SK-N-SH (cell line): ENCODE data around the gene MED22. TPM values are rescaled to one million over a fixed set of nuclear protein-coding genes. Genes with fewer than 3 reads are reported as not detected.

Experiments used
- CTCF ChIA-PET: fragments of 300-600, 350-600 bp; formaldehyde crosslinking; extraction: SDS; loops from one replicate; lab custom pipeline; 2021; lab: Yijun Ruan, JAX
- POLR2A ChIA-PET: fragments of 350-600 bp; sonication (Branson Sonifier 250); formaldehyde crosslinking; extraction: SDS; loops from one replicate; lab custom pipeline; 2020; ENCODE audit warnings: antibody characterized with exemption, inconsistent platforms; lab: Yijun Ruan, JAX
- DNase-seq: peaks from one replicate; pipeline ENCODE4 v3.0.0; 2012
- H2AFZ ChIP-seq: fragments of 200-600 bp; sonication (generic); 2 replicates; pipeline ENCODE4 v1.8.1; 2016; ENCODE audit warnings: antibody characterized with exemption, mild to moderate bottlenecking, low read depth
- H3F3A ChIP-seq: fragments of 200-600 bp; sonication (generic); replicated peaks from 2 replicates; pipeline ENCODE3; 2016; ENCODE audit warnings: antibody characterized with exemption, mild to moderate bottlenecking; ENCODE audit not compliant: insufficient read depth
- H3K27ac ChIP-seq, 2 experiments: fragments of 200-500 bp in 1 of 2; fragments of 200-600 bp in 1 of 2; sonication (Bioruptor generic) in 1 of 2; sonication (generic), shearing (Covaris generic) in 1 of 2; 2 replicates each; pipeline versions ENCODE4 v1.5.1 to v1.6.1; 2014 to 2016; ENCODE audit warnings: low read depth in 2 of 2, inconsistent platforms in 1 of 2, low read length in 1 of 2, mild to moderate bottlenecking in 1 of 2, mixed read lengths in 1 of 2
- H3K27me3 ChIP-seq: fragments of 200-600 bp; sonication (generic), shearing (Covaris generic); 2 replicates; pipeline ENCODE4 v1.6.1; 2016; ENCODE audit warnings: mixed run types; ENCODE audit not compliant: insufficient read depth
- H3K36me3 ChIP-seq, 2 experiments: fragments of 200-500 bp in 1 of 2; fragments of 200-600 bp in 1 of 2; sonication (Bioruptor generic) in 1 of 2; sonication (generic) in 1 of 2; replicated peaks in 1 of 2; 2 replicates each; pipeline versions ENCODE3 to v1.5.1; 2014 to 2016; ENCODE audit warnings: low read length in 1 of 2, mild to moderate bottlenecking in 1 of 2; ENCODE audit not compliant: insufficient read depth in 2 of 2, control insufficient read depth in 1 of 2
- H3K4me1 ChIP-seq, 2 experiments: fragments of 200-500 bp in 1 of 2; fragments of 200-600 bp in 1 of 2; sonication (Bioruptor generic) in 1 of 2; sonication (generic), shearing (Covaris generic) in 1 of 2; 2 replicates each; pipeline versions ENCODE4 v1.5.1 to v1.6.1; 2014 to 2016; ENCODE audit warnings: low read depth in 1 of 2, low read length in 1 of 2, mixed run types in 1 of 2; ENCODE audit not compliant: insufficient read depth in 2 of 2, control insufficient read depth in 1 of 2
- H3K4me2 ChIP-seq: fragments of 200-600 bp; sonication (generic), shearing (Covaris generic); 2 replicates; pipeline ENCODE4 v1.6.1; 2017; ENCODE audit warnings: mixed run types
- H3K4me3 ChIP-seq, 2 experiments: fragments of 200-500 bp in 1 of 2; fragments of 200-600 bp in 1 of 2; sonication (Bioruptor generic) in 1 of 2; sonication (generic), shearing (Covaris generic) in 1 of 2; 2 replicates each; pipeline versions ENCODE4 v1.5.1 to v1.8.1; 2014 to 2016; ENCODE audit warnings: low read depth in 2 of 2, inconsistent platforms in 1 of 2, low read length in 1 of 2, mild to moderate bottlenecking in 1 of 2, mixed read lengths in 1 of 2, moderate library complexity in 1 of 2
- H3K79me2 ChIP-seq: fragments of 200-600 bp; sonication (generic); 2 replicates; pipeline ENCODE4 v1.8.1; 2017; ENCODE audit warnings: mild to moderate bottlenecking; ENCODE audit not compliant: insufficient read depth
- H3K9ac ChIP-seq: fragments of 200-600 bp; sonication (generic); 2 replicates; pipeline ENCODE4 v1.6.1; 2017; ENCODE audit warnings: mixed run types
- H3K9me2 ChIP-seq: fragments of 200-600 bp; sonication (generic); 2 replicates; pipeline ENCODE4 v1.6.1; 2017; ENCODE audit warnings: mixed run types
- H3K9me3 ChIP-seq: fragments of 200-600 bp; sonication (generic); 2 replicates; pipeline ENCODE4 v1.6.1; 2017; ENCODE audit warnings: mixed run types, mild to moderate bottlenecking, moderate library complexity
- H4K20me1 ChIP-seq: fragments of 200-600 bp; sonication (generic); 2 replicates; pipeline ENCODE4 v1.6.1; 2017; ENCODE audit warnings: mild to moderate bottlenecking, mixed run types; ENCODE audit not compliant: insufficient read depth
- CHD2 ChIP-seq: fragments of 150-350 bp; IDR thresholded peaks from 2 replicates; pipeline ENCODE4 v1.6.1; 2018; ENCODE audit warnings: low read length; ENCODE audit not compliant: partially characterized antibody
- EZH2phosphoT487 ChIP-seq: fragments of 200-600 bp; sonication (generic); IDR thresholded peaks from 2 replicates; pipeline ENCODE4 v1.6.1; 2017; ENCODE audit warnings: low read depth, mixed run types, mild to moderate bottlenecking, antibody characterized with exemption, moderate library complexity, borderline replicate concordance
- FOXJ3 ChIP-seq: sonication (generic); formaldehyde crosslinking; IDR thresholded peaks from 2 replicates; pipeline ENCODE4 v1.5.1; 2020; ENCODE audit warnings: mild to moderate bottlenecking, missing genetic modification reagents
- GABPA ChIP-seq: IDR thresholded peaks from 2 replicates; pipeline ENCODE4 v1.4.0; 2012; ENCODE audit warnings: low read depth, mild to moderate bottlenecking
- GATA2 ChIP-seq: sonication (generic); formaldehyde crosslinking; IDR thresholded peaks from 2 replicates; pipeline ENCODE4 v1.5.0; 2020; ENCODE audit warnings: mild to moderate bottlenecking, missing genetic modification reagents
- MAX ChIP-seq: IDR thresholded peaks from 2 replicates; pipeline ENCODE4 v1.4.0; 2012; ENCODE audit warnings: low read depth
- MXI1 ChIP-seq: IDR thresholded peaks from 2 replicates; pipeline ENCODE4 v1.6.1; 2012; ENCODE audit warnings: mild to moderate bottlenecking, low read depth, low read length, improper control_type of control experiment
- NFIC ChIP-seq: IDR thresholded peaks from 2 replicates; pipeline ENCODE4 v1.4.0; 2012; ENCODE audit warnings: borderline replicate concordance
- NRF1 ChIP-seq: IDR thresholded peaks from 2 replicates; pipeline ENCODE4 v1.6.1; 2012; ENCODE audit warnings: low read depth, mild to moderate bottlenecking, low read length
- POLR2AphosphoS5 ChIP-seq: IDR thresholded peaks from 2 replicates; pipeline ENCODE4 v1.6.1; 2012; ENCODE audit warnings: low read depth, low read length
- RAD21 ChIP-seq: IDR thresholded peaks from 2 replicates; pipeline ENCODE4 v1.6.1; 2012; ENCODE audit warnings: mild to moderate bottlenecking, low read length
- RCOR1 ChIP-seq: fragments of 150-350 bp; IDR thresholded peaks from 2 replicates; pipeline ENCODE4 v1.6.1; 2017; ENCODE audit warnings: antibody characterized with exemption, low read length
- RFX5 ChIP-seq: IDR thresholded peaks from 2 replicates; pipeline ENCODE4 v1.6.1; 2012; ENCODE audit warnings: mild to moderate bottlenecking, improper control_type of control experiment, low read length
- SIN3A ChIP-seq: IDR thresholded peaks from 2 replicates; pipeline ENCODE4 v1.6.1; 2012; ENCODE audit warnings: low read depth, mild to moderate bottlenecking, low read length, moderate library complexity, borderline replicate concordance
- SMC3 ChIP-seq: IDR thresholded peaks from 2 replicates; pipeline ENCODE4 v1.6.1; 2012; ENCODE audit warnings: low read depth, low read length, improper control_type of control experiment
- TAF1 ChIP-seq: IDR thresholded peaks from 2 replicates; pipeline ENCODE4 v1.6.1; 2012; ENCODE audit warnings: low read depth, mild to moderate bottlenecking, low read length, moderate library complexity, borderline replicate concordance
- WGBS: methylation state at CpG from one replicate; pipeline ENCODE4 v1.1.6; 2017; ENCODE audit warnings: low lambda C conversion rate; 5-methylcytosine and 5-hydroxymethylcytosine counted together
- polyA plus RNA-seq, 3 experiments: library from polyadenylated mRNA; depleted of rRNA; stranded (reverse); fragments of >200 nt; gene quantifications; 2 replicates each; pipeline ENCODE4 v1.2.3, GENCODE V29; 2012
- TF ChIP-seq, protein P1 (sequence below): fragments of 150-350 bp; IDR thresholded peaks from 2 replicates; pipeline ENCODE4 v1.6.1; 2017; ENCODE audit warnings: antibody characterized with exemption, low read length, low read depth, borderline replicate concordance
- TF ChIP-seq, protein P2 (sequence below): fragments of 200-600 bp; sonication (generic); IDR thresholded peaks from 2 replicates; pipeline ENCODE4 v1.6.1; 2017; ENCODE audit warnings: antibody characterized with exemption, mild to moderate bottlenecking, moderate library complexity

The MED22 gene
- polyA plus RNA-seq, 1 of the 3 experiments (the other 2 are of a cell fraction), result 27.9 TPM

- no peak overlapping the region for H2AFZ ChIP-seq
- H3K9ac ChIP-seq, result no peak overlapping the region
- H3K4me3 ChIP-seq, result no peak overlapping the region
- H3K79me2 ChIP-seq, result no peaks in the 10 kb centered on the region
- H3K4me2 ChIP-seq, result no peak overlapping the region
- no peaks in the 10 kb centered on the region for H3K36me3 ChIP-seq
- H3K27me3 ChIP-seq, result peaks cover 10% of the 10 kb centered on the region; the same call in 1 of the 2 replicates
- no peaks in the 10 kb centered on the region for H4K20me1 ChIP-seq
- POLR2A ChIA-PET, result no interaction called here
- CTCF ChIA-PET, result interaction anchor here (0.9 to 1.5 kb wide), 2 partner anchors 22 to 120 kb away, joined by 3 to 6 read pairs; no protein-coding TSS in a partner anchor
- H3K4me1 ChIP-seq, result no peaks in the 10 kb centered on the region
- 52% methylated on average over 16 of the region's 16 CpGs for WGBS
- no peaks in the 10 kb centered on the region for H3F3A ChIP-seq
- no peak overlapping the region for H3K27ac ChIP-seq
- H3K9me2 ChIP-seq, result no peaks in the 10 kb centered on the region
- no peak for TF ChIP-seq SMC3
- TF ChIP-seq MAX, result no peak
- no peak for TF ChIP-seq EZH2phosphoT487
- no peak for TF ChIP-seq GATA2 (CRISPR knock-in tag)
- no peak for TF ChIP-seq SIN3A
- TF ChIP-seq RFX5, result no peak
- TF ChIP-seq, protein P1, sequence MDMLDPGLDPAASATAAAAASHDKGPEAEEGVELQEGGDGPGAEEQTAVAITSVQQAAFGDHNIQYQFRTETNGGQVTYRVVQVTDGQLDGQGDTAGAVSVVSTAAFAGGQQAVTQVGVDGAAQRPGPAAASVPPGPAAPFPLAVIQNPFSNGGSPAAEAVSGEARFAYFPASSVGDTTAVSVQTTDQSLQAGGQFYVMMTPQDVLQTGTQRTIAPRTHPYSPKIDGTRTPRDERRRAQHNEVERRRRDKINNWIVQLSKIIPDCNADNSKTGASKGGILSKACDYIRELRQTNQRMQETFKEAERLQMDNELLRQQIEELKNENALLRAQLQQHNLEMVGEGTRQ, result no peak
- TF ChIP-seq RAD21, result no peak
- no peaks in the 10 kb centered on the region for H3K9me3 ChIP-seq
- DNase-seq, result no peak
Observed at GRCh38 chr9:133307301-133307700, 40.6 kb downstream of the MED22 start.

DNA sequence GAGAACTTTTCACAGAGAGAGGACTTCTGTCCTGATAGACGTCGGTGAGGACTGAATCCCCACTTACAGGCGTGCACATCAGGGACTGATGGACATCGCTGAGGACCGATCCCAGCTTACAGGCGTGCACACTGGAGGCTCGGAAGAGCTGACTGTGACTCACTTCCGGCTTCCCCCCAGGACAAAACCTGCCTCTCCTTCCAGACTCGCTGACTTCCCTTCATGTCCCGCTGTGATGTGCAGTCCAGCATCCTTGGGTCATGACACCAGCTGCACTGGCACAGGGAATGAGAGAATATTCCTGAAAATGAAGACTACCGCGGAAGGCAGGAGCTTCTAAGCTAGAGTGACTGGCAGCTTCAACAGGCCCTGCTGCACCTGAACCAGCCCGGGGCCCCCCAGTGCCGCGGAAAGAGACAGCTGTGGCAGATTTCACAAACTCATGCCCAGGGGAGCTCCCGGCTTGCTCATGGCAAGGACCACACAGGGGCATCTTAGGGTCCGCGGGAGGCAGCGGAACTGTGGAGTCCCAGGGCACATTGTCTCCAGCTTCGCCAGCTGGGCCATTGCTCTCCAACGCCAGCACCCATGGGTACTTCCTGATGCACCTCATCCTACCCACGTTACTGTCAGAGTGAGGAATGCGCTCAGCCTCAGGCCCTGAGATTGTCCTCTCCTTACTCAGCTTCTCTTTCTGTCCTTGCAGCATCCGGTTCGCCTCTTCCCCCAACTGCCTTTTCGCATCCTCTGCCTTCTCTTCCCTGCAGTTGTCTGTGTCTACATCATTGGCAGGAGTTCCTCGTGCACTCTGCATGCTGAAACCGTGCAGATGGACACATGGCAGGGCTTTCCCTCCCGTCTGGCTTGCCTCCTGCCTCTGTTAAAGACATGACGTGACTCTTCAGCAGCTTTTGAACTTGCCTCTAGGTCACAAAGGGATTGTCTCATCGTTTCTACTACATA is 41.4 kb downstream of the MED22 start:
- Histone ChIP-seq H3K79me2 (no peaks in the 10 kb centered on the region), H3K9me3 (no peaks in the 10 kb centered on the region), H3K4me2 (no peak overlapping the region), H2AFZ (no peak overlapping the region), H3K36me3 (no peaks in the 10 kb centered on the region), H4K20me1 (no peaks in the 10 kb centered on the region), H3K27me3 (peaks cover 10% of the 10 kb centered on the region; the same call in 1 of the 2 replicates), H3K4me1 (no peaks in the 10 kb centered on the region), H3K9ac (no peak overlapping the region), H3F3A (no peaks in the 10 kb centered on the region), H3K9me2 (no peaks in the 10 kb centered on the region), H3K27ac (no peak overlapping the region), H3K4me3 (no peak overlapping the region)
- DNase-seq, result no peak
- ChIA-PET POLR2A (no interaction called here), CTCF (interaction anchor here (0.7 to 1.5 kb wide), 3 partner anchors 23 to 120 kb away, joined by 3 to 6 read pairs (median 5); no protein-coding TSS in a partner anchor)
- WGBS, result 57% methylated on average over 26 of the region's 31 CpGs
- TF ChIP-seq TAF1, result no peak
- no peak for TF ChIP-seq NFIC
- no peak for TF ChIP-seq RCOR1
- TF ChIP-seq GABPA, result no peak
- TF ChIP-seq MAX, result no peak
- TF ChIP-seq, protein P2, sequence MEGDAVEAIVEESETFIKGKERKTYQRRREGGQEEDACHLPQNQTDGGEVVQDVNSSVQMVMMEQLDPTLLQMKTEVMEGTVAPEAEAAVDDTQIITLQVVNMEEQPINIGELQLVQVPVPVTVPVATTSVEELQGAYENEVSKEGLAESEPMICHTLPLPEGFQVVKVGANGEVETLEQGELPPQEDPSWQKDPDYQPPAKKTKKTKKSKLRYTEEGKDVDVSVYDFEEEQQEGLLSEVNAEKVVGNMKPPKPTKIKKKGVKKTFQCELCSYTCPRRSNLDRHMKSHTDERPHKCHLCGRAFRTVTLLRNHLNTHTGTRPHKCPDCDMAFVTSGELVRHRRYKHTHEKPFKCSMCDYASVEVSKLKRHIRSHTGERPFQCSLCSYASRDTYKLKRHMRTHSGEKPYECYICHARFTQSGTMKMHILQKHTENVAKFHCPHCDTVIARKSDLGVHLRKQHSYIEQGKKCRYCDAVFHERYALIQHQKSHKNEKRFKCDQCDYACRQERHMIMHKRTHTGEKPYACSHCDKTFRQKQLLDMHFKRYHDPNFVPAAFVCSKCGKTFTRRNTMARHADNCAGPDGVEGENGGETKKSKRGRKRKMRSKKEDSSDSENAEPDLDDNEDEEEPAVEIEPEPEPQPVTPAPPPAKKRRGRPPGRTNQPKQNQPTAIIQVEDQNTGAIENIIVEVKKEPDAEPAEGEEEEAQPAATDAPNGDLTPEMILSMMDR, result no peak
- no peak for TF ChIP-seq MXI1
- TF ChIP-seq EZH2phosphoT487, result no peak
- TF ChIP-seq CHD2, result no peak
- no peak for TF ChIP-seq POLR2AphosphoS5
- TF ChIP-seq, protein P1, result no peak
- no peak for TF ChIP-seq SIN3A
- no peak for TF ChIP-seq NRF1
- no peak for TF ChIP-seq RFX5
- TF ChIP-seq FOXJ3 (CRISPR knock-in tag), result no peak
